ENCODE results near the gene TIGD1.

The TIGD1 gene

GRCh38 chr2:232569541-232569940 lies 19.2 kb upstream of the TIGD1 start:
- H3K36me3 ChIP-seq (ENCODE audit: insufficient read depth), result peaks cover 6% of the 10 kb centered on the region; the same call in 1 of the 2 replicates
- TF ChIP-seq CTCF (conservative IDR thresholded peaks at IDR 0.05; ENCODE audit: low read depth, low read length), result no peak

GRCh38 chr2:232568161-232568560 lies 17.8 kb upstream of the TIGD1 start:
- Histone ChIP-seq H3K4me3 (IDR thresholded peaks at IDR 0.05; ENCODE audit: insufficient read depth, low read depth, low read length) (no peak overlapping the region), H3K36me3 (ENCODE audit: insufficient read depth) (peaks cover 6% of the 10 kb centered on the region; the same call in 1 of the 2 replicates), H3K27me3 (ENCODE audit: insufficient read depth, low read depth) (no peaks in the 10 kb centered on the region), H3K4me2 (no peak overlapping the region), H3K9ac (no peak overlapping the region), H3K4me1 (ENCODE audit: low read depth, poor library complexity, severe bottlenecking) (no peaks in the 10 kb centered on the region), H3K27ac (no peak overlapping the region), H3K79me2 (ENCODE audit: insufficient read depth, low read depth) (no peaks in the 10 kb centered on the region), H2AFZ (ENCODE audit: low read depth) (no peak overlapping the region), H4K20me1 (ENCODE audit: insufficient read depth) (no peaks in the 10 kb centered on the region)
- no peak for TF ChIP-seq CTCF (conservative IDR thresholded peaks at IDR 0.05; ENCODE audit: low read depth, low read length)

More at GRCh38 chr2:232569541-232569940, 19.2 kb upstream of the TIGD1 start:
- H3K4me1 ChIP-seq (ENCODE audit: low read depth, poor library complexity, severe bottlenecking), result no peaks in the 10 kb centered on the region
- H3K79me2 ChIP-seq (ENCODE audit: insufficient read depth, low read depth), result no peaks in the 10 kb centered on the region
- no peak overlapping the region for H3K9ac ChIP-seq
- no peak overlapping the region for H3K4me3 ChIP-seq (IDR thresholded peaks at IDR 0.05; ENCODE audit: insufficient read depth, low read depth, low read length)
- no peak overlapping the region for H3K27ac ChIP-seq
- H3K27me3 ChIP-seq (ENCODE audit: insufficient read depth, low read depth), result no peaks in the 10 kb centered on the region
- no peak overlapping the region for H3K4me2 ChIP-seq
- H4K20me1 ChIP-seq (ENCODE audit: insufficient read depth), result no peaks in the 10 kb centered on the region
- no peak overlapping the region for H2AFZ ChIP-seq (ENCODE audit: low read depth)

- Histone ChIP-seq H3K4me2 (no peak overlapping the region), H3K4me1 (ENCODE audit: low read depth, poor library complexity, severe bottlenecking) (no peaks in the 10 kb centered on the region), H3K27me3 (ENCODE audit: insufficient read depth, low read depth) (no peaks in the 10 kb centered on the region), H2AFZ (ENCODE audit: low read depth) (no peak overlapping the region), H3K9ac (no peak overlapping the region), H4K20me1 (ENCODE audit: insufficient read depth) (no peaks in the 10 kb centered on the region), H3K36me3 (ENCODE audit: insufficient read depth) (peaks cover 6% of the 10 kb centered on the region; the same call in 1 of the 2 replicates), H3K79me2 (ENCODE audit: insufficient read depth, low read depth) (no peaks in the 10 kb centered on the region), H3K27ac (no peak overlapping the region), H3K4me3 (IDR thresholded peaks at IDR 0.05; ENCODE audit: insufficient read depth, low read depth, low read length) (no peak overlapping the region)
- TF ChIP-seq CTCF (conservative IDR thresholded peaks at IDR 0.05; ENCODE audit: low read depth, low read length), result no peak
Observed at GRCh38 chr2:232567721-232568120, 17.4 kb upstream of the TIGD1 start.

- H3K36me3 ChIP-seq (ENCODE audit: insufficient read depth), result peaks cover 6% of the 10 kb centered on the region; the same call in 1 of the 2 replicates
- H3K27ac ChIP-seq, result no peak overlapping the region
Observed at GRCh38 chr2:232563580-232563979, 13.2 kb upstream of the TIGD1 start.

More at GRCh38 chr2:232563580-232563979, 13.2 kb upstream of the TIGD1 start:
- H3K4me3 ChIP-seq (IDR thresholded peaks at IDR 0.05; ENCODE audit: insufficient read depth, low read depth, low read length), result no peak overlapping the region
- no peaks in the 10 kb centered on the region for H4K20me1 ChIP-seq (ENCODE audit: insufficient read depth)
- no peak overlapping the region for H3K4me2 ChIP-seq
- no peak overlapping the region for H3K9ac ChIP-seq
- no peak for TF ChIP-seq CTCF (conservative IDR thresholded peaks at IDR 0.05; ENCODE audit: low read depth, low read length)
- H2AFZ ChIP-seq (ENCODE audit: low read depth), result no peak overlapping the region
- H3K4me1 ChIP-seq (ENCODE audit: low read depth, poor library complexity, severe bottlenecking), result no peaks in the 10 kb centered on the region
- H3K79me2 ChIP-seq (ENCODE audit: insufficient read depth, low read depth), result no peaks in the 10 kb centered on the region
- no peaks in the 10 kb centered on the region for H3K27me3 ChIP-seq (ENCODE audit: insufficient read depth, low read depth)

Measured in KMS-11 (cell line).